Mesothelial cell of epicardium (in vitro differentiated cells): ENCODE results near the gene SLC12A3. TPM values are rescaled to one million over a fixed set of nuclear protein-coding genes. Genes with fewer than 3 reads are reported as not detected.
A peak's percentile ranks its signal among the peaks of the same experiment; 100 is the strongest.
"Not testable (repeated sequence)": the region's sequence is repeated elsewhere in the genome, so short reads cannot be mapped to it uniquely, and the experiment has no call there.

Source experiments
- DNase-seq, 2 experiments: peaks; one replicate each; pipeline ENCODE4 v3.0.0; 2021; ENCODE audit warnings: low spot score in 2 of 2; ENCODE audit not compliant: unreplicated experiment in 2 of 2
- H3K27ac Mint-ChIP-seq: 2 replicates; pipeline ENCODE4 v1.8.0; 2021; ENCODE audit warnings: mixed read lengths
- H3K27me3 Mint-ChIP-seq: 2 replicates; pipeline ENCODE4 v1.8.0; 2021; ENCODE audit warnings: low read depth, mixed read lengths
- H3K36me3 Mint-ChIP-seq: 2 replicates; pipeline ENCODE4 v1.8.0; 2021; ENCODE audit warnings: mixed read lengths
- H3K4me1 Mint-ChIP-seq: 2 replicates; pipeline ENCODE4 v1.8.0; 2021; ENCODE audit warnings: mixed read lengths
- H3K4me3 Mint-ChIP-seq: 2 replicates; pipeline ENCODE4 v1.8.0; 2021; ENCODE audit warnings: mild to moderate bottlenecking, moderate library complexity, mixed read lengths
- H3K9me3 Mint-ChIP-seq: 2 replicates; pipeline ENCODE4 v1.8.0; 2021; ENCODE audit warnings: mixed read lengths
- total RNA-seq: library from RNA; stranded (reverse); gene quantifications from 3 replicates; pipeline ENCODE4 v1.2.1, GENCODE V29; 2021
- TF ChIP-seq, protein P1 (sequence below): fragments of 200-600 bp; sonication (generic); IDR thresholded peaks from one replicate; pipeline ENCODE4 v1.5.0; 2021; ENCODE audit warnings: antibody characterized with exemption; ENCODE audit not compliant: unreplicated experiment

The SLC12A3 gene
- total RNA-seq, 1 donor from 2014 or later = not detected

- TF ChIP-seq, protein P1, sequence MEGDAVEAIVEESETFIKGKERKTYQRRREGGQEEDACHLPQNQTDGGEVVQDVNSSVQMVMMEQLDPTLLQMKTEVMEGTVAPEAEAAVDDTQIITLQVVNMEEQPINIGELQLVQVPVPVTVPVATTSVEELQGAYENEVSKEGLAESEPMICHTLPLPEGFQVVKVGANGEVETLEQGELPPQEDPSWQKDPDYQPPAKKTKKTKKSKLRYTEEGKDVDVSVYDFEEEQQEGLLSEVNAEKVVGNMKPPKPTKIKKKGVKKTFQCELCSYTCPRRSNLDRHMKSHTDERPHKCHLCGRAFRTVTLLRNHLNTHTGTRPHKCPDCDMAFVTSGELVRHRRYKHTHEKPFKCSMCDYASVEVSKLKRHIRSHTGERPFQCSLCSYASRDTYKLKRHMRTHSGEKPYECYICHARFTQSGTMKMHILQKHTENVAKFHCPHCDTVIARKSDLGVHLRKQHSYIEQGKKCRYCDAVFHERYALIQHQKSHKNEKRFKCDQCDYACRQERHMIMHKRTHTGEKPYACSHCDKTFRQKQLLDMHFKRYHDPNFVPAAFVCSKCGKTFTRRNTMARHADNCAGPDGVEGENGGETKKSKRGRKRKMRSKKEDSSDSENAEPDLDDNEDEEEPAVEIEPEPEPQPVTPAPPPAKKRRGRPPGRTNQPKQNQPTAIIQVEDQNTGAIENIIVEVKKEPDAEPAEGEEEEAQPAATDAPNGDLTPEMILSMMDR = peak; percentile 83
- Mint-ChIP-seq H3K4me3 (no peak overlapping the region), H3K27me3 (no peaks in the 10 kb centered on the region), H3K9me3 (no peaks in the 10 kb centered on the region), H3K27ac (no peak overlapping the region), H3K4me1 (peaks cover 13% of the 10 kb centered on the region), H3K36me3 (no peaks in the 10 kb centered on the region)
- DNase-seq = no peak
These were observed 2.2 kb downstream of the SLC12A3 start for GRCh38 chr16:56866955-56867830.

GRCh38 chr16:56868175-56868574 lies 3.2 kb downstream of the SLC12A3 start:
- Mint-ChIP-seq H3K27ac (no peak overlapping the region), H3K9me3 (no peaks in the 10 kb centered on the region), H3K4me1 (peaks cover 13% of the 10 kb centered on the region), H3K4me3 (no peak overlapping the region), H3K36me3 (no peaks in the 10 kb centered on the region), H3K27me3 (no peaks in the 10 kb centered on the region)
- no peak for DNase-seq
- TF ChIP-seq, protein P1 = no peak

- H3K27ac Mint-ChIP-seq, H3K4me3 Mint-ChIP-seq, H3K9me3 Mint-ChIP-seq, H3K27me3 Mint-ChIP-seq, H3K36me3 Mint-ChIP-seq, DNase-seq: not testable (repeated sequence)
- peaks cover 13% of the 10 kb centered on the region for H3K4me1 Mint-ChIP-seq
These were observed 3.8 kb downstream of the SLC12A3 start for GRCh38 chr16:56868766-56869165.

- no peaks in the 10 kb centered on the region for H3K36me3 Mint-ChIP-seq
- TF ChIP-seq, protein P1 = no peak
- H3K4me1 Mint-ChIP-seq = peaks cover 12% of the 10 kb centered on the region
- no peaks in the 10 kb centered on the region for H3K9me3 Mint-ChIP-seq
- no peak overlapping the region for H3K4me3 Mint-ChIP-seq
- no peak for DNase-seq
- no peaks in the 10 kb centered on the region for H3K27me3 Mint-ChIP-seq
- no peak overlapping the region for H3K27ac Mint-ChIP-seq
These were observed 4.7 kb downstream of the SLC12A3 start for GRCh38 chr16:56869513-56870275.

GRCh38 chr16:56870276-56870888 lies 5.4 kb downstream of the SLC12A3 start:
- no peaks in the 10 kb centered on the region for H3K9me3 Mint-ChIP-seq
- H3K27me3 Mint-ChIP-seq = no peaks in the 10 kb centered on the region
- TF ChIP-seq, protein P1 = no peak
- H3K36me3 Mint-ChIP-seq = no peaks in the 10 kb centered on the region
- no peak for DNase-seq
- H3K4me1 Mint-ChIP-seq = peaks cover 11% of the 10 kb centered on the region
- no peak overlapping the region for H3K27ac Mint-ChIP-seq
- H3K4me3 Mint-ChIP-seq = no peak overlapping the region
